Measurements from ENCODE around the gene TRIM72. TPM values are rescaled to one million over a fixed set of nuclear protein-coding genes. Genes with fewer than 3 reads are reported as not detected.
"Not testable (repeated sequence)": the region's sequence is repeated elsewhere in the genome, so short reads cannot be mapped to it uniquely, and the experiment has no call there.

TRIM72 gene
- total RNA-seq, 2 donors from 2014 or later, result not detected

DNA sequence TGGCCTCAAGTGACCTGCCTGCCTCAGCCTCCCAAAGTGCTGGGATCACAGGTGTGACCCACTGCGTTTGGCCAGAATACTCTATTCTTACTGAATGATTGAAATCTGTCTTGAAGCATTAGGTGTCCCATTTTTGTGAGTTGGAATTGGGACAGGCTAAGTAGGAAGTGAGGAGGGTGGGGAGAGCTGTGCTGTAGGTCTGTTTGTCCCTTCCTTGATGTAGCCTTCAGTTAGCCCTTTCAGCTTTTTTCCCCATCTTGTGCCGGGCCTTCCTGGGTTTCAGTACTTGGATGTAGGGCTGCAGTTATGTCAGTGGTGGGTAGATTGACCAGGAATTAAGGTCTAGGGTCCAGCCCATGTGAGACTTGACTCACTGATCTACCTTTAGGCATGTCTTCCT, 20.0 kb upstream of the TRIM72 start:
- Histone ChIP-seq H3K27ac (no peak overlapping the region), H3K9me3 (no peaks in the 10 kb centered on the region), H3K4me1 (no peaks in the 10 kb centered on the region), H3K4me3 (no peak overlapping the region), H3K27me3 (no peaks in the 10 kb centered on the region), H3K36me3 (replicated peaks in 1 of 2; ENCODE audit: insufficient read depth in 1 of 2, low read depth in 2 of 2) (peaks cover 16 to 52% of the 10 kb centered on the region in 2 donors)
- TF ChIP-seq POLR2A (IDR thresholded peaks at IDR 0.05), result no peak
- TF ChIP-seq, protein P1, sequence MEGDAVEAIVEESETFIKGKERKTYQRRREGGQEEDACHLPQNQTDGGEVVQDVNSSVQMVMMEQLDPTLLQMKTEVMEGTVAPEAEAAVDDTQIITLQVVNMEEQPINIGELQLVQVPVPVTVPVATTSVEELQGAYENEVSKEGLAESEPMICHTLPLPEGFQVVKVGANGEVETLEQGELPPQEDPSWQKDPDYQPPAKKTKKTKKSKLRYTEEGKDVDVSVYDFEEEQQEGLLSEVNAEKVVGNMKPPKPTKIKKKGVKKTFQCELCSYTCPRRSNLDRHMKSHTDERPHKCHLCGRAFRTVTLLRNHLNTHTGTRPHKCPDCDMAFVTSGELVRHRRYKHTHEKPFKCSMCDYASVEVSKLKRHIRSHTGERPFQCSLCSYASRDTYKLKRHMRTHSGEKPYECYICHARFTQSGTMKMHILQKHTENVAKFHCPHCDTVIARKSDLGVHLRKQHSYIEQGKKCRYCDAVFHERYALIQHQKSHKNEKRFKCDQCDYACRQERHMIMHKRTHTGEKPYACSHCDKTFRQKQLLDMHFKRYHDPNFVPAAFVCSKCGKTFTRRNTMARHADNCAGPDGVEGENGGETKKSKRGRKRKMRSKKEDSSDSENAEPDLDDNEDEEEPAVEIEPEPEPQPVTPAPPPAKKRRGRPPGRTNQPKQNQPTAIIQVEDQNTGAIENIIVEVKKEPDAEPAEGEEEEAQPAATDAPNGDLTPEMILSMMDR (IDR thresholded peaks at IDR 0.05), result no peak
- DNase-seq (no peak), ATAC-seq (no peak)
- WGBS, 2 donors, result 95 to 96% methylated on average over 2 of the region's 2 CpGs
- intact Hi-C loops (cut with DNase I), result no loop called here

DNA sequence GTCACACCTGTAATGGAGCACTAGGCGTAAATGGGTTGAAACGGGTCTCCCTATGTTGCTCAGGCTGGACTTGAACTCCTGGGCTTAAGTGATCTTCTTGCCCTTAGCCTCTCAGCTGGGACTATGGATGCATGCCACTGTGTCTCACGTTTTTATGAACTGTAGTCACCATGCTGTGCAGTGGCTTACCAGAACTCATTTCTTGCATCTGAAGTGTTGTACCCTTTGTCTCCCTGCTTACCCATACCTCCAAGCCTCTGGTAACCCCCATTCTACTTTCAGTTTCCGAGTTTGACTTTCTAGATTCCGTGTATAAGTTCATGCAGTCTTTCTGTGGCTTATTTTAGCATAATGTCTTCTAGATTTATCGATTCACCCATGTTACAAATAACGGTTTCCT, 19.0 kb upstream of the TRIM72 start:
- peaks cover 8 to 43% of the 10 kb centered on the region in 2 donors for H3K36me3 ChIP-seq (replicated peaks in 1 of 2; ENCODE audit: insufficient read depth in 1 of 2, low read depth in 2 of 2)
- TF ChIP-seq, protein P1 (IDR thresholded peaks at IDR 0.05), result no peak
- TF ChIP-seq POLR2A (IDR thresholded peaks at IDR 0.05), result no peak
- no peaks in the 10 kb centered on the region for H3K4me1 ChIP-seq
- DNase-seq, result no peak
- no peak overlapping the region for H3K27ac ChIP-seq
- no peaks in the 10 kb centered on the region for H3K9me3 ChIP-seq
- no peak overlapping the region for H3K4me3 ChIP-seq
- intact Hi-C loops (cut with DNase I), result no loop called here
- ATAC-seq, result no peak
- WGBS, 2 donors, result 81 to 84% methylated on average over 7 of the region's 7 CpGs
- H3K27me3 ChIP-seq, result no peaks in the 10 kb centered on the region

DNA sequence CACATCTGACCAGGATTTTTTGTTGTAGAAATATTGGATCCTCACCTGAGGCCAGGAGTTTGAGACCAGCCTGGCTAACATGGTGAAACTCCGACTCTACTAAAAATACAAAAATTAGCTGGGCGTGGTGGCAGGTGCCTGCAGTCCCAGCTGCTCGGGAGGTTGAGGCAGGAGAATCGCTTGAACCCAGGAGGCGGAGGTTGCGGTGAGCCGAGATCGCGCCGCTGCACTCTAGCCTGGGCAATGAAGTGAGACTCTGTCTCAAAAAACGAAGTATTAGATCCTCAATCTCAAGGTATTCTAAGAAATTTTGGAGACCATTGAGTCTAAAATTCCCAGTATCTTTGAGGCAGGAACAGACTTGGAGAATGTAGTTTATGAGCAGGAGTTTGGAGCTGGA, 18.1 kb upstream of the TRIM72 start:
- intact Hi-C loops (cut with DNase I); H3K4me1 ChIP-seq; H3K9me3 ChIP-seq; H3K27me3 ChIP-seq; ATAC-seq; H3K4me3 ChIP-seq; H3K27ac ChIP-seq; DNase-seq: not testable (repeated sequence)
- WGBS, 2 donors, result 92% methylated on average over 11 of the region's 11 CpGs
- peaks cover 0 to 33% of the 10 kb centered on the region in 2 donors for H3K36me3 ChIP-seq (replicated peaks in 1 of 2; ENCODE audit: insufficient read depth in 1 of 2, low read depth in 2 of 2)

DNA sequence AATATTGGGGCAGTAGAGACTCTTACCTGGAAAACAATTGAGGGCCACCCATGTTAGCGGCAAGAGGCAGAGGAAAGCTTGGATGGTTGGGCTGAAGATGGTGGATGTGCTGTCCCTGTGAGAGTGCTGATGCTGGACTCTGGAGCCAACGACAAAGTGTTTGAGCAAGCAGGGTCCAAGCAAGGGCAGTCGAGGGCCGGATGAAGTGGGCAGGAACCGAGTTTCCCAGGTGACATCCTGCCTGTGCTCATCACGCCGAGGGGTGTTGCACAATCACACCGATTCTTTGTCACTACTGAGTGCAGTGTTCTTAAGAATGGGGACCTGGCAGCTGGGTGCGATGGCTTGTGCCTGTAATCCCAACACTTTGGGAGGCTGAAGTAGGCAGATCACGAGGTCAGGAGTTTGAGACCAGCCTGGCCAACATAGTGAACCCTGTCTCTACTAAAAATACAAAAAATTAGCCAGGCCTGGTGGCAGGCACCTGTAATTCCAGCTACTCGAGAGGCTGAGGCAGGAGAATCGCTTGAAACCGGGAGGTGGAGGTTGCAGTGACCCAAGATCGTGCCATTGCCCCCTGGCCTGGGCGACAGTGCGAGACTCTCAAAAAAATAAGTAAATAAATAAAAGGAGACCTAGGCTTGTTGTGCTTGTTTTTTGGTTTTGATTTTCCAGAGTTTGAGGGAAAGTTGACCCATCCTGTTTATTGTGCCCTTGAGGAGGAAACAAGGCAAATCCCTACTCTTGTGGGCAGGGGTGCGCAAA, 17.4 kb upstream of the TRIM72 start:
- H3K4me1 ChIP-seq, result peaks cover 4% of the 10 kb centered on the region
- TF ChIP-seq, protein P1 (IDR thresholded peaks at IDR 0.05), result no peak
- no peak for TF ChIP-seq POLR2A (IDR thresholded peaks at IDR 0.05)
- no peak for ATAC-seq
- no peak for DNase-seq
- H3K4me3 ChIP-seq, result no peak overlapping the region
- 89 to 94% methylated on average over 15 to 16 of the region's 17 CpGs for WGBS, 2 donors
- no peaks in the 10 kb centered on the region for H3K27me3 ChIP-seq
- no peak overlapping the region for H3K27ac ChIP-seq
- intact Hi-C loops (cut with DNase I), result no loop called here
- no peaks in the 10 kb centered on the region for H3K9me3 ChIP-seq
- H3K36me3 ChIP-seq (replicated peaks in 1 of 2; ENCODE audit: insufficient read depth in 1 of 2, low read depth in 2 of 2), result peaks cover 0 to 28% of the 10 kb centered on the region in 2 donors

DNA sequence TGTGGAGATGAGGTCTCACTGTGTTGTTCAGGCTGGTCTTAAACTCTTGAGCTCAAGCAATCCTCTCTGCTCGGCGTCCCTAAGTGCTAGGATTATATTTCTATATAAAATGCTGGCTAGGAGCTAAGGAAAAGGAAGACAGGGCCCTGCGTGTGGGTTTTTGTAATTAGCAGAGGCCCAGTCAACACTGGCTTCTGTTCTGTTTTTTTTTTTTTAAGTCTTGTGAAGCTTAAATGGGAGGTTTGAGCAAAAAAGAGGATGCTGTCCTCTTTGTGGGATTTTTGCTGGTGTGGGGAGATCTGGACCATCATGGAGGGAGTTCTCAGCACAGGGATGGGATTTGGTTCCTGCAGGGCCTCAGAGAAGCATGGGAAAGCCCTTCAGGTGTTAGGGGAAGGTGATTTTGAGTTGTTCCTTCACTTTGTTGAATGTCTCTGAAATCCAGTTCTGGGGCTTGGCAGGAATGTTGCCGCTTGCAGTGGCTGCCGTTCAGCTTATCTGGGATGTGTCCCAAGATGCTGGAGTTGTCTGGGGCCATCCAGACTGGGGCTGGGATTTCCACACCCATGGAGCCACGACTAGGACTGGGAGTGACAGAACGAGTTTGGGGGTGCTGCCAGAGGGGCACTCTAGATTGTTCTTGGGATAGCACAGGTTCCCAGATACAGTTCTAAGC, 15.6 kb upstream of the TRIM72 start:
- Histone ChIP-seq H3K27ac (no peak overlapping the region), H3K9me3 (no peaks in the 10 kb centered on the region), H3K27me3 (no peaks in the 10 kb centered on the region), H3K4me3 (no peak overlapping the region), H3K36me3 (replicated peaks in 1 of 2; ENCODE audit: insufficient read depth in 1 of 2, low read depth in 2 of 2) (peaks cover 0 to 13% of the 10 kb centered on the region in 2 donors), H3K4me1 (peaks cover 18% of the 10 kb centered on the region)
- WGBS, 2 donors, result 71 to 86% methylated on average over 7 of the region's 7 CpGs
- no peak for ATAC-seq
- TF ChIP-seq, protein P1 (IDR thresholded peaks at IDR 0.05), result no peak
- no peak for TF ChIP-seq POLR2A (IDR thresholded peaks at IDR 0.05)
- intact Hi-C loops (cut with DNase I), result no loop called here
- DNase-seq, result no peak
